ENCODE measurements around the gene MAD1L1.
"Not testable (repeated sequence)": the region's sequence is repeated elsewhere in the genome, so short reads cannot be mapped to it uniquely, and the experiment has no call there.

Gene MAD1L1

DNA sequence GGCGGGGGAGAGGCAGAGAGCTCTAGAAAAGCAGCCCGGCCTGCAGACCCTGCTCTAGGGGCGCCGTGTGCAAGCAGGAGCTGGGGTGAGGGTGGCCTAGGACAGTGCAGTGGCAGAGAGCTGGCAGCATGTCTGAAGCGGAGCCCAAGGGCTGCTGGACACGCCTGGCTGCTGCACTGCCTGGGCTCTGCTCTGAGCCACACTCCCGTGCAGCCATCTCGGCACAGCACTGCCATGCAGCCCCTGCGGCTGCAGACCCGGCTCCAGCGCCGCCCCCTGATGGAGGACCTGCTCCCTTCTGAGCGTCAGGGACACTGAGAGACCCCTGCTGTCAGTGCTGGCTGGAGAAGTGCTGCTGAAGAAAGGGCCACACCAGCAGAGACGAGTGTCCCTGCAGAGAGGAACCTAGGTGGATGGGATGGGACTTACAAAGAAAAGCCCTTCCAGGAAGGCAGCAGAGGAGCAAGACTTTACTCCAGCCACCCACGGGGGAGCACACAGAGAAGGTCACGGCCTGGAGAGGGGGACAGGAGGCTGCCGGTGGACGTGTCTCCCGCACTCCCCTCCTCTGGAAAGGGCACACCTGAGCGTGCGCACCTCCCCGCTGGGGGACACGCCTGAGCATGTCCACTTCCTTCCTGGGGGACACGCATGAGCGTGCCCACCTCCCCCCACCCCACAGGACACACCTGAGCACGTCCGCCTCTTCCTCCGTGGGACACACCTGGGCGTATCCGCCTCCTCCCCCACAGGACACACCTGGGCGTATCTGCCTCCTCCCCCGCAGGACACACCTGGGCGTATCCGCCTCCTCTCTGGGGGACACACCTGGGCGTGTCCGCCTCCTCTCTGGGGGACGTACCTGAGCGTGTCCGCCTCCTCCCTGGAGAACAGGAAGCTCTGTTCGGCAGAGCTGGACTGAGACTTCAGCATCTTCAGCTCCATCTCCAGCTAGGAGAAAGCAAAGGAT is 252.9 kb downstream of the MAD1L1 start:
- no peak for DNase-seq

DNA sequence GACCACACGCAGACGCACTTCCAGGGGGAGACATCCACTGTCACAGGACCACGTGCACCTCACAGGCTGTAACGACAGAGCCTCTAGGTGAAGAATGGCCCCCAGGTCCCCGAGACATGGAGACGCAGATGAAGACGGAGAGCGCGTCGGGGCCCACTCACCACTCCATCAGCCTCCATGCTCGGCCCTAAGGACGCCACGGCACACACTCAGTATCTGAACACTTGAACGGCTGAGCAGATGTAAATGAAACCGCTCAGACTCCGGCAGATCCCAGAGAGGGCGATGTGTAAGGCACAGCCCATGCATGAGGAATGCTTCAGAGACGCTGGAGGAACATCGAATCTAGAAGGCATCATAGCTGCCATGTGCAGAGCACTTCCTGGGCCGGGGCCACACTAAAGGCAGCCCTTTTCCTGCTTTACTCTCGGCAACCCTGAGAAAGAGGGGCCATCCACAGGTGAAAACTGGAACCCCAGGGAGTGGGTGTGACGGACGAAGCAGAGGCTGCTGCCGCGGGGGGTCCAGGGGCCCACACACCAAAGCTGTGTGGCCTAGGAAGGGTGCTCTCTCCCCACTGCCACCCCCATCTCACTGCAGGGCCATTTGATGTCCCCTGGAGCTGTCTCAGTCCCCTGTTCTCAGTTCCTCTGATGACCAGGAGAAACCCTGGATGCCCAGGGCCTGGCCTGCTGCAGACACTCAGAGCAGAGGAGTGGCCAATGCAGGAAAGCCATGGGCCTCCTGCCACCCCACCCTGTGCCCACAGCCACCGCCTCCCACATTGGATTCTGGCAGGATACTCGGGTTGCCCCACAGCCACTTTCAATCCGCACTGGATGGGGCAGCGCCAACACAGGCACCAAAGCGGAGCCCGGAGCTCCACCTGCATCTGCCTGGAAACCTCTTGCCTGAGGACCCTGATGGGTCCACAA is 253.8 kb downstream of the MAD1L1 start:
- no peak for DNase-seq

DNA sequence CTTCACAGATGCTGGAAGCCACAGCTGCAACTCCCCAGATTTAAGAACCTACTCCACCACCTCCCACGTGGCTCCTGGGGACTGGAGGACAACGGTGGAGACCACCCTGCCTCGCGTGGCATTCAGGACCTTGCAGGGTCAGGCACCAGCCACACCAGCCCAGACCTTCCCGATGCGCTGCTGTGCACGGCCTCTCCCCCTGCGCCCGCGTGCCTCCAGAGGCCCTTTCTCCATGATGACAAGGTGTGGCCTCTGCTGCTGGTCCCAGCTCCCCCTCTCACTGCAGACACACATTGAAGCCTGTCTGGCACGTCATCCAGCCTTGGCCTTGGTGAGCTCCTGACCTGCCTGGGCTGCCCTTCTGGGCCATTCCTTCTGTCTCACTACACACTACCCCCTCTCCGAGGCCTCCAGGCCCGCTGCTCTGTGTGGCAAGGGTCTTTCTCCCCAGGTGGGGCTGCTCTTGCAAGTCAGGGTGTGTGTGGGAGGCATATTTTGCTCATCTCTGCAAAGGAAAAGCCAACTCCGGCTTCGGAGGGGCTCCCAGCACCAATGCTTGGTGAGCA is 254.8 kb downstream of the MAD1L1 start:
- no peak for DNase-seq

DNA sequence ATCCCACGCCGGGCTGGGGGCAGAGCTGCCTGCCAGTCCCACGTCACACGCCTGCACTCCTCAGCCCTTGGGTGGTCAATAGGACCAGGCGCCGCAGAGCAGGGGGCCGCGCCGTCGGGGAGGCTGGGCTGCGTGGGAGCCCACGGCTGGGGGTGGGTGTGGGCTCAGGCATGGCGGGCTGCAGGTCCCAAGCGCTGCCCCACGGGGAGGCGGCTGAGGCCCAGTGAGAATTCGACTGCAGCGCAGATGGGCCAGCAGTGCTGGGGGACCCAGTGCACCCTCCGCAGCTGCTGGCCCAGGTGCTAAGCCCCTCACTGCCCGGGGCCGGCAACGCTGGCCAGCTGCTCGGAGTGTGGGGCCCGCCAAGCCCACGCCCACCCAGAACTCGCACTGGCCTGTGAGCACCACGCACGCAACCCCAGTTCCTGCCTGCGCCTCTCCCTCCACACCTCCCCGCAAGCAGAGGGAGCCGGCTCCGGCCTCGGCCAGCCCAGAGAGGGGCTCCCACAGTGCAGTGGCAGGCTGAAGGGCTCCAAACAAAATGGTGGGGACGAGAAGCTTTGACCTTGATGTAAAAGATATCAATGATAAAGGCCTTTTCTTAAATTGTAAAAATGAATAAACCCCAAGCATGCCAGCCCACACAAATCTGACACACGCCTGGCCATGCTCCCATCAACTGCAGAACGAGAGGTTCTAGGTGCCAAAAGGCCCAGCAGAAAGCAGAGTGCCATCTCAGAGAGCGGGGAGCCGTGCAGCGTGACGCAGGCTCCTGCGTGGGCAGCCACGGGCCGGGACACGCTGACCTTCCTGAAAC is 255.5 kb downstream of the MAD1L1 start:
- DNase-seq = no peak

DNA sequence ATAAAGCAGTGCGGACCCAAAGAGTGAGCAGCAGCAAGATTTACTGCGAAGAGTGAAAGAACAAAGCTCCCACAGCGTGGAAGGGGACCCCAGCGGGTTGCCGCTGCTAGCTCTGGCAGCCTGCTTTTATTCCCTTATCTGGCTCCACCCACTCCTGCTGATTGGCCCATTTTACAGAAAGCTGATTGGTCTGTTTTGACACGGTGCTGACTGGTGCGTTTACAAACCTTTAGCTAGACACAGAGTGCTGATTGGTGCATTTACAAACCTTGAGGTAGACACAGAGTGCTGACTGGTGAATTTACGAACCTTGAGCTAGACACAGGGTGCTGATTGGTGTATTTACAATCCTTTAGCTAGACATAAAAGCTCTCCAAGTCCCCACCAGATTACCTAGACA is 256.2 kb downstream of the MAD1L1 start:
- DNase-seq = not testable (repeated sequence)

DNA sequence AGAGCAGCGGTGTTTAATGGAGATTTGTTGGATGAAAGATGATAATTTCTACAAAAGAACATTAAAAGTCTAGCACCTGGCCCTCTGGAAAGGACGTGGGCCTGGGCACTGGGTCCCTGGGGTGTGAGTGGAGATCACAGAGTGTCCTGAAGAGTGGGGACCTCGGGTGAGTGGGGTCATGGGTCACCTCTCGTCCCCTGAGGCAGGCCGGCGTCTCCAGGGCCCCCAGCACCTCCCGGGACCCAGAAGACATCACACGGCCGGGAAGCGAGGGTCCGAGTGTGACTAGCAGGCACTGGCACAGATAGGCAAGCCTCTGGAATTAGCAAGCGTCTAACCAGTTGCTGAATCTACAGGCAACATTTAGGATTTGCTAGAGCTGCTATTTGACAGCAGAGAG is 257.2 kb downstream of the MAD1L1 start:
- DNase-seq = no peak

DNA sequence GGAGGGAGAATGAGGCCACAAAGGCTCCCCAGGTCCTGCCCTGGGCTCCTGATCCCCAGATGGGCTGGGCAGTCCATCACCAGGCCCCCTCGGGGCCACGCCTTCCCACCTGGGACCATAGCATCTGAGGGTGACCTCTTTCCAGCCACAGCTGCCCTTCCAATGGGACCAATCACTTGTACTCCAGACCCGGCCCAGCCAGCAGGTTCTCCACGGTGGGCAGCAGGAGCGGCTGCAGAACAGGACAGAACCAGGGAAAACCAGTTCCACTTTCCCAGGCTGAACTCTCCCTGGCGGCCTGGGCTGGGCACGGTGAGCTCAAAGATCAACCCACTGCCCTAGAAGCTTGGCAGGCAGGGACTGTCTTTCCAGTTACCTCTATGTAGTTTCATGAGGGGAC is 257.6 kb downstream of the MAD1L1 start:
- no peak for DNase-seq

DNA sequence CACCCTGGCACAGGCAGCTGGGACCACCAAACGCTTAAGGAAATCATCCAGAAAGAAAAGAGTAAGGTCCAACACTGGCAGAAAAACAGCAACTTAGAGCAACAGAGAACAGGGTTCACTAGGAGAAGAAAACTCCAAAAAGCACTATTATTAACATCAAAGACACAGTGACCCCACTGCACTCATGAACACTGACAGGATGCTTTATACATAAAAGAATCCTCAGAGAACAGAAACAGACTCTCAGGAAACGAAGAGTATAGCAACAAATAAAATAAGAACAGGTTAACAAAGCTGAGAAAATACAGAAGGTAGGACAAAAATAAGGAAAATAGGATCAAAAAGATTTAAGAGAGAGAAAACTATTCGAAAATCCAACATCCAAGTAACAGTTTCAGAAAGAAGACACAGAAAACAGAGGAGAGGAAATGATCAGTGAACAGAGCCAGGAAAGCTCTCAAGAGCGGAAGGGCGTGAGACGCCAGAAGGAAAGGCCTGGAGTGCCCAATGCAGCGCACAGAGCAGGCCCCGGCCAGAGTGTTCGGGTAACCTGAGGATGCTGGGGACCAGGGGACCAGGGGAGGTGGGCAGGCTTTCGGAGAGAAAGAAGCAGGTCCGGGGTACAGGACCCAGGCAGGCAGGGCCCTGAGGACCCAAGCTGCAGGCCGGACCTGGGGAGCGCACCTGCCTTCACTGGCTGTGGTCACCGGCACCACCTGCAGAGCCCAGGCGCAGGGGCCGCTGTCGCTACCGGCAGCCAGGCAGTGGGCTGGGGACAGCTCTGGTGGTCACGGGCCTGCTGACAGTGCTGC is 258.2 kb downstream of the MAD1L1 start:
- DNase-seq = no peak

DNA sequence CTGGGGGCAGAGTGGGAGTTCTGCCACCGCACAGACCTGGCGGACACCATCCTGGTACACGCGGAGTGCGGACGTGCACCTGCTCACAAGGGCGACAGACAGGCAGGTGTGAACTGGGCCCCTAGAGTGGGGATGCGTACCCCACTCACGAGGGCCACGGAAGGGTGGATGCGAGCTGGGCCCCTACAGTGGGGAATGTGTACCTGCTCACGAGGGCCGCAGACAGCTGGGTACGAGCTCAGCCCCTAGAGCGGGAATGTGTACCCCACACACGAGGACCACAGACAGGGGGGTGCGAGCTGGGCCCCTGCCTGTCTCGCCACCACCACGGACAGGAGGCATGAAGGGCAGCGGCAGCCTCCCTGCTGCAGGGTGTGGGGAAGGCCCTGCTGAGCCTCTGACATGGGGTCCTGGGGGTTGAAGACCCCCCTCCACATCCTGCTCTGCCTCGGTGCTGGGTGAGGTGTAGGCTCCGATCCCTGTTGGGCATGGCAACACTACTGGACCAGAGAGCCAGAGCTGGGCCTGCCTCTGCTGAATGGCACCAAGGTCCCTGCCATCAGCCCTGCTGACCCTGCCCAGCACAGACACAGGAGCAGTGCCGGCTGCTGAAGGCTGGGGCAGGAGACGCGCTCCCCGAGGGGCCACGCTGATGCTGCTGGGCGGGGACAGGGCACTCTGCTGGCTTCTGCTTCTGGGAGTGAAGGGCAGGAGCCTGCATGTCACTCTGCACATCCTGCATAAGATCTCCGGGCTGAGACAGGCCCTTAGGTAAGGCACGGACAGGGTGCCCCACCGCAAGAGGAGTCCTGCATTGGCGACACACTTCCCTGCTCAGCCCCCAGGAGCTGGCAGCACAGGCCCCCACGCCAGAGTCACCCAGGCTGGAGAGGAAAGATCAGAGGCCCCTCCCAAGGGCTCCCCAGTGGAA is 259.2 kb downstream of the MAD1L1 start:
- DNase-seq = no peak

DNA sequence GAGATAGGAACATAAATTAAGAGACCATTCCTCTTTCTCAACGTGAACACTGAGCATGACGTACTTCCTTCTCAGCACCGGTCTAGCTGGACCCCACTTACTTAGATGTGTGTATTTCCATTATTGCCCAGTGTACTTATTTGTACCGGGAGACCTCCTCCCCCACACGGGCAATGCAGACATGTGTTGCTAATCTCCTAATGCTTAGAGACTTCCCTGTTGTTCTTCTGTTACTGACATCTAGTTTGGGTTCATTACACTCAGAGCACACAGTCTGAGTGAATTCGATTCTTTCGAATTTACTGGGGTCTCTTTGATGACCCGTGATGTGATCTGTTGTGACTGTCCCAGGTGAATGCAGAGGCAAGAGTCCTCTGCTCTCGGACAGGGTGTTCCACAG is 260.0 kb downstream of the MAD1L1 start:
- no peak for DNase-seq

DNA sequence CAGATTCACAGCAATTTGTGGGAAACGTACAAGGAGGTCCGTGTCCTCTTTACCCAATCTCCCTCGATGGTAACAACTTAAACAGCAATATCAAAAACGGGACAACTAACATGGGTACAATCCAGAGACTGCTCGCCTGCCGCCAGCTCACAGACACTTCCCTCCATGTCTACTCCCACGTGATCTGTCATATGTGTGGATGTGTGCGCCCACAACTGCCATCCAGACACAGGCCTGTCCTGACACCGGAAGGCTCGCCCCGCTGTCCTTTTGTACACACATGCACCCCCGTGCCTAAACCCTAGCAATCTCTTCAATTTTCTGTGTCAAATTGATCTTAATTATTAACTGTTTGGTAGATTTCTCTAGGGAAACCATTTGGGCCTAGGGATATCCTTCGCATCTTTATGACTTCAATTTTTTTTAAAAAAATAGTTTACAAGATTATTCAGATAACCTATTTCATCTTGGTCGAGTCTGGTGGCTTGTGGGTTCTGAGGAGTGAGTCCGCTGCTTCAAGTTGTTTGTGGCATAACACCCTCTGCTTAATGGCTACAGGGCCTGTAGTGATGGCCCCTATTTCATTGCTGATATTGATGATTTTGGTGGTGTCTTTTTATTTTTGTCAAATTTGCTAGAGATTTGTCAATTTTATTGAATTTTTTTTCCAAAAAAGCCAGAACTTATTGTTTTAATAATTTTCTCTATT is 260.6 kb downstream of the MAD1L1 start:
- no peak for DNase-seq

DNA sequence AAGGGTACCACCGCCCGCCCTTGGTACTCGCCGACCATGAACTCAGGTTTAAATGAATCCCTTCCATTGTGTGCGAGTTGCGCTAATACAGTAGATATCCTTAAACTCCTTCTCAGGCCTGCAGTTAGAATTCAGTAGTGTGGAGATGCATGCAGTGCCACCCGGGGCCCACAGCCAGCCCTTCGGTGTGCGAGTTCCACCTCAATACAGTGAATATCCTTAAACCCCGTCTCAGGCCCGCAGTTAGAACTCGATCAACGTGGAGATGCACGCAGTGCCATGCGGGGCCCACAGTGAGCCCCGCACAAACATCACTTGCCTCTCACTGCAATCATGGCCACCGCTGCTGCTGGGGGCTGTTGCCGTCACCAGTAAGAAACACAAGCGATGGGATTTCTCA is 261.9 kb downstream of the MAD1L1 start:
- no peak for DNase-seq

DNA sequence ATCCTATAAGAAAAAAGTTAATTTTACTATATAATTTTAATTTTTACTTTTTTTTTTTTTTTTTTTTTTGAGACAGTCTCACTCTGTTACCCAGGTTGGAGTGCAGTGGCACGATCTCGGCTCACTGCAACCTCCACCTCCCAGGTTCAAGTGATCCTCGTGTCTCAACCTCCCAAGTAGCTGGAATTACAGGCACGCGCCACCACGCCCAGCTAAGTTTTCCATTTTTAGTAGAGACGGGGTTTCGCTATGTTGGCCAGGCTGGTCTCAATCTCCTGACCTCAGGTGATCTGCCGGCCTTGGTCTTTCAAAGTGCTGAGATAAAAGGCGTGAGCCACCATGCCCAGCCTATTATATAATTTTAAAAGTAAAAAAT is 262.5 kb downstream of the MAD1L1 start:
- DNase-seq = not testable (repeated sequence)

DNA sequence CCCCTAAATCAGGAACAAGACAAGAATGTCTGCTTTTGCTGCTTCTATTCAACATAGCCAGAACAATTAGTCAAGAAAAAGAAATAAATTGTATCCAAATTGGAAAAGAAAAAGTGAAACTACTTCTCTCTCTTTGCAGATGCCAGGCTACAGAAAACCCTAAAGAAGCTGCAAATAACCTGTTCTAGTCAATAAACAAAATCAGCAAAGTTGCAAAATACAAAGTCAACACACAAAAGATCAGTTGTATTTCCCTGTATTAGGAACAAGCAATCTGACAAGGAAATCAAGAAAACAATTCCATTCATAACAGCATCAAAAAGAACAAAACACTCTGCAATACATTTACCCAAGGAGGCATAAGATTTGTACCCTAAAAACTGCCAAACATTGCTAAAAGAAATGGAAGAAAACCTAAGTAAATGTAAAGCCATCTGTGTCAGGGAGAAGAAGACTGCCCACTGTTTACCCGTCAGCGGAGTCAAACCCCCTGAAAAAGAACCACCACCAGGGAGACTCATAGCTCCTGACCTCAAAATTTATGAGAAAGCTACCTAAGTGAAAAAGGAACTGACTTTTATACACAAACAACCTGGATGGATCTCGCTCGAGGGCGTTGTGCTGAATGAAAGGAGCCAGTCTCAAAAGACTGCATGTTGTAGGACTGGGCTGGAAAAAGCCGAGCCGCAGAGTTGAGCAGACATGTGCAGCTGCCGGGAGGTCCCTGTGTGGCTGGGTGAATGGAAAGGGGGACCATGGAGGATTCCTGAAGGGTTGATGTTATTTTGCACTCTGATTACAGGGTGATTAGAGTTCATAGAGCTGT is 263.1 kb downstream of the MAD1L1 start:
- no peak for DNase-seq

DNA sequence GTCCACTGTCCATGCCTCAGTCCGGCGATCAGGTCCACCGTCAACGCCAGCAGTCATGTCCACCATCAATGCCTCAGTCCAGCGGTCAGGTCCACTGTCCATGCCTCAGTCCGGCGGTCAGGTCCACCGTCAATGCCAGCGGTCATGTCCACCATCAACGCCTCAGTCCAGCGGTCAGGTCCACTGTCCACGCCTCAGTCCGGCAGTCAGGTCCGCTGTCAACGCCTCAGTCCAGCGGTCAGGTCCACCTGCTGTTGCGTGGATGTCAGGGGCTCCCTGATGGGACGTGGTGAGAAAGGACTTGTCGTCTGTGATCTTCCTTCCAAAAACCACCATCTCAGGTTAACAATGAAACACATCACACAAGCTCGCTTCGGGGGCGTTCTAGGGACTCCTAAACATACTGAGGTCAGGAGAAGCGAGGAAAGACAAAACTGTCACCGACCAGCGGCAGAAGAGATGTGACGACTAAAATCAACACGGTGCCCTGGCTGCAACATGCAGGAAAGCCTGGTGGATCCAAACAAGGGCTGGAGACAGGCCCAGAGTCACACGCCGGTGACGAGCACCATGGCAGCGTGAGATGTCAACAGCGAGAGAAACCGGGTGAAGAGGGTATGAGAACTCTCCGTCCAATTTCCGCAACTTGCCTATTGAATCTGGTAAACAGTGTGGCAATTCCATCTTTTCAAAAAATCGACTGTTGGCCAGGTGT is 264.2 kb downstream of the MAD1L1 start:
- no peak for DNase-seq

DNA sequence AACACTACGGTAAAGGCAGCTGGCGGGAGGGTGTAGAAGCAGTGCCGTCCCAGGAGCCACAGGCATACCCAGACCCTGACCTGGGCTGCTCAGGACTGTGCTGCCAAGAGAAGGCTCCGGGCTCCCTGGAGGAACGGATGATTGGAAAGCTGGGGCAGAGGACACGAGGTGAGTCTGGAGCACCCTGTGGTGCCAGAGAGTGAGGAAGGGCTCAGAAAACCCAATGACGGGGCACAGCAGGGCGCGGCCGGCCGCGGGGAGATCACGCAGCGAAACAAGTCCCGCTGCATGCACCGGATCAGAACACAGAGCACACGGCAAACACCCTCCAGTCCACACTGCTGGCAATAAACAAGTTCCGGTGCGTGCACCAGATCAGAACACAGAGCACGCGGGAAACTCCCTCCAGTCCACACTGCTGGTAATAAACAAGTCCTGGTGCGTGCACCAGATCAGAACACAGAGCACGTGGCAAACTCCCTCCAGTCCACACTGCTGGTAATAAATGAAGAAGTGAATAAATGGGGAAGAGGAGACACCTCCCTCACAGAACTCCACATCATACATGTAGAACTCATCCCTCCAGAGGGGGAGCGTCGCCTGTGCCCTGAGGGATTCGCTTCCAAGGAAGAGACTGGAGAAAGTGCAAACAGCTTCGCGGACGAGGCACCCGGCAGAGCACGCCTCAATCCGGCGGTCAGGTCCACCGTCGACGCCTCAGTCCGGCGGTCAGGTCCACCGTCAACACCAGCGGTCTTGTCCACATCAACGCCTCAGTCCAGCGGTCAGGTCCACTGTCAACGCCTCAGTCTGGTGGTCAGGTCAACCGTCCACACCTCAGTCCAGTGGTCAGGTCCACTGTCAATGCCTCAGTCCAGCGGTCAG is 265.0 kb downstream of the MAD1L1 start:
- no peak for DNase-seq
